Endothelial cell (in vitro differentiated cells): ENCODE results near the gene SRGAP3. TPM values are rescaled to one million over a fixed set of nuclear protein-coding genes. Genes with fewer than 3 reads are reported as not detected.

Experiments
- DNase-seq: peaks from one replicate; pipeline ENCODE4 v3.0.0; 2021; ENCODE audit warnings: low spot score
- H3K27ac Mint-ChIP-seq: one replicate; pipeline ENCODE4 v1.8.0; 2021; ENCODE audit warnings: mixed read lengths, inconsistent platforms; ENCODE audit not compliant: unreplicated experiment
- H3K27me3 Mint-ChIP-seq: one replicate; pipeline ENCODE4 v1.8.0; 2021; ENCODE audit warnings: mild to moderate bottlenecking, moderate library complexity, mixed read lengths, inconsistent platforms; ENCODE audit not compliant: unreplicated experiment
- H3K36me3 Mint-ChIP-seq: one replicate; pipeline ENCODE4 v1.8.0; 2021; ENCODE audit warnings: mild to moderate bottlenecking, low read depth, mixed read lengths, inconsistent platforms; ENCODE audit not compliant: unreplicated experiment
- H3K4me1 Mint-ChIP-seq: one replicate; pipeline ENCODE4 v1.8.0; 2021; ENCODE audit warnings: mild to moderate bottlenecking, mixed read lengths, inconsistent platforms; ENCODE audit not compliant: unreplicated experiment
- H3K4me3 Mint-ChIP-seq: one replicate; pipeline ENCODE4 v1.8.0; 2021; ENCODE audit warnings: mild to moderate bottlenecking, mixed read lengths, inconsistent platforms; ENCODE audit not compliant: unreplicated experiment
- H3K9me3 Mint-ChIP-seq: one replicate; pipeline ENCODE4 v1.8.0; 2021; ENCODE audit warnings: mixed read lengths, inconsistent platforms; ENCODE audit not compliant: unreplicated experiment
- CTCF ChIP-seq: fragments of 200-600 bp; sonication (generic); IDR thresholded peaks from one replicate; pipeline ENCODE4 v1.5.0; 2021; ENCODE audit warnings: antibody characterized with exemption; ENCODE audit not compliant: unreplicated experiment
- total RNA-seq: library from RNA; stranded (reverse); fragmentation: NEBNext Ultra II Directional; extraction: Animal tissue kit (Norgen Biotek cat#: 25700); gene quantifications from one replicate; pipeline ENCODE4 v1.2.1, GENCODE V29; 2021; ENCODE audit not compliant: unreplicated experiment

The SRGAP3 gene
- total RNA-seq, 1 donor from 2014 or later: 12.0 TPM

GRCh38 chr3:9133656-9134055 lies 115.8 kb downstream of the SRGAP3 start:
- Mint-ChIP-seq H3K27me3 (peaks cover 2% of the 10 kb centered on the region), H3K4me3 (no peak overlapping the region), H3K9me3 (no peaks in the 10 kb centered on the region), H3K4me1 (no peaks in the 10 kb centered on the region), H3K27ac (no peak overlapping the region), H3K36me3 (no peaks in the 10 kb centered on the region)
- TF ChIP-seq CTCF: no peak
- no peak for DNase-seq

GRCh38 chr3:9130345-9131305 lies 118.8 kb downstream of the SRGAP3 start:
- DNase-seq: no peak
- Mint-ChIP-seq H3K4me3 (no peak overlapping the region), H3K36me3 (no peaks in the 10 kb centered on the region), H3K4me1 (no peaks in the 10 kb centered on the region), H3K9me3 (no peaks in the 10 kb centered on the region), H3K27ac (no peak overlapping the region), H3K27me3 (peaks cover 4% of the 10 kb centered on the region)
- no peak for TF ChIP-seq CTCF

- Mint-ChIP-seq H3K27me3 (peaks cover 2% of the 10 kb centered on the region), H3K27ac (no peak overlapping the region), H3K36me3 (no peaks in the 10 kb centered on the region), H3K4me1 (no peaks in the 10 kb centered on the region), H3K9me3 (no peaks in the 10 kb centered on the region), H3K4me3 (no peak overlapping the region)
- no peak for TF ChIP-seq CTCF
- no peak for DNase-seq
Observed at GRCh38 chr3:9129365-9129764, 120.1 kb downstream of the SRGAP3 start.

GRCh38 chr3:9125278-9125951 lies 124.0 kb downstream of the SRGAP3 start:
- Mint-ChIP-seq H3K27ac (no peak overlapping the region), H3K36me3 (no peaks in the 10 kb centered on the region), H3K27me3 (peaks cover 2% of the 10 kb centered on the region), H3K4me1 (peaks cover 5% of the 10 kb centered on the region), H3K4me3 (no peak overlapping the region), H3K9me3 (no peaks in the 10 kb centered on the region)
- no peak for TF ChIP-seq CTCF
- no peak for DNase-seq

- no peak for DNase-seq
- no peak for TF ChIP-seq CTCF
- Mint-ChIP-seq H3K27me3 (peaks cover 2% of the 10 kb centered on the region), H3K27ac (no peak overlapping the region), H3K36me3 (no peaks in the 10 kb centered on the region), H3K4me1 (peaks cover 5% of the 10 kb centered on the region), H3K9me3 (no peaks in the 10 kb centered on the region), H3K4me3 (no peak overlapping the region)
Observed at GRCh38 chr3:9124730-9125129, 124.7 kb downstream of the SRGAP3 start.
